NCI-H69 (cell line): ENCODE data around the gene TXN2.
"Not testable (repeated sequence)": the region's sequence is repeated elsewhere in the genome, so short reads cannot be mapped to it uniquely, and the experiment has no call there.

Experiments
- DNase-seq: peaks from one replicate; lab custom pipeline; 2025; lab: John Stamatoyannopoulos, UW

The TXN2 gene, protein sequence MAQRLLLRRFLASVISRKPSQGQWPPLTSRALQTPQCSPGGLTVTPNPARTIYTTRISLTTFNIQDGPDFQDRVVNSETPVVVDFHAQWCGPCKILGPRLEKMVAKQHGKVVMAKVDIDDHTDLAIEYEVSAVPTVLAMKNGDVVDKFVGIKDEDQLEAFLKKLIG

DNA sequence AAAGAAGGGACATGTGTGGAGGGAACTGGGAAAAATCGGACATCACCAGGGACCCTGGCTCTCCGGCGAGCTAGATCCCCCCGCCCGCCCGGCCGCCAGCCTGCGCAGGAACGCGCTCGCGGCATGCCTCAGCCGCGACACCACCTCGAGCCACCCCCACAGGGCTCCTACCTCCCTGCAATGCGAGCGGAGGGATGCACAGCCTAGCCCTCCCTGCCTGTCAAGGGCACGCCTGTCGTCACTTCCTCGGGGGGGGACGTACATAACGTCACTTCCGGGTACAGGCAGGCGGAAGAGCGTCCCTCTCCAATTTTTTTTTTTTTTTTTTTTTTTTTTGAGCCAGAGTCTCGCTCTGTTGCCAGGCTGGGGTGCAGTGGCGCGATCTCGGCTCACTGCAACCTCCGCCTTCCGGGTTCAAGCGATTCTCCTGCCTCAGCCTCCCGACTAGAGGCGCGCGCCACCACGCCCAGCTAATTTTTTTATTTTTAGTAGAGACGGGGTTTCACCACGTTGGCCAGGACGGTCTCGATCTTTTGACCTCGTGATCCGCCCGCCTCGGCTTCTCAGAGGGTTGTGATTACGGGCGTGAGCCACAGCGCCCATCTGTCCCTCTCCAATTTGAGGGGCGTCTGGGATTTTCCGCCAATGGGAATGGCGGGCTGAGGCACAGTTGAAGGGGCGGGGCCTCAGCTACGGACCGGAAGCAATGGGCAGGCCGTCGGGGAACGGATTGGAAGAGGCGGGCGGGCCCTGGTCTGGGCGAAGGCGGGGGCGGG is at the start of gene TXN2:
Gene TXN2, minus strand, starts transcription at position 248 of the 776 bp plus-strand sequence. CDS start 803 bp downstream, outside the sequence.
- peak; percentile 99 for DNase-seq

- peak; percentile 100 for DNase-seq
Observed at GRCh38 chr22:36528795-36529751, 47.6 kb upstream of the TXN2 start, which contains the start of gene EIF3D. Gene EIF3D (minus strand): TSS chr22:36529166. CDS start chr22:36526121, 3,045 bp downstream.

DNA sequence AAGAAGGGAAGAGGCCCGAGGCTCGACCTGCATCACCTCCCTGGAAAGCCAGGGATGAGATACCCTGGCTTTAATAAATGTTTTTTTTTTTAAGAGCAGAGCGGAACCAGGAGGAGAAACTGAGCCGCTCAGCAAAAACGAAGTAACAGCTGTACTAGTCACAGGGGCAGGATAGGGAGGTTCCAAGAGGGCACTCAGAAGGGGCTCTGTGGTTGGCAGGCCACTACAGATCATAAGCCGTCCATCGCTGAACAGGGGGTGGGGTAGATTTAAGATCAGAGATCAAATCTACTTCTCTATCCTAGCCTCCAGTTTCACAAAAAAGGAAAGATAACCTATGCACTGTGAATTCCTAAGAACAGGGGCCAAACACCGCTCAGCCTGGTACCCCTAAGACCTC is 46.9 kb upstream of the TXN2 start:
- DNase-seq = peak; percentile 34

DNA sequence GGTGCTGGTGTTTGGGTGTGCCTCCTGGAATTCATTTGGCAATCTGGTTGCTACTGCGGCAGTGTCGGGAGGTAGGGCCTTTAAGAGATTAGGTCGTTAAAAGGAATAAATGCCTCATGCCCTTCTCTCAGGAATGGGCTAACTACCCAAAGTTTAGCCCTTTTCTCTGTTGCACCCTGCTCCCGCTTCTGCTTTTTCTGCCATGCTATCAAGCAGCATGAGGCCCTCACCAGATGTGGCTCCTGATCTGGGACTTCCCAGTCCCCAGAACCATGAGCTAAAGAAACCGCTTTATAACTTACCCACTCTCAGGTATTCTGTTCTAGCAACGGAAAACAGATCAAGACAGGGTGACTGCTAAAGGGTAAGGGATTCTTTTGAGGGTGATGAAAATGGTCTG is 41.2 kb upstream of the TXN2 start:
- DNase-seq = no peak

DNA sequence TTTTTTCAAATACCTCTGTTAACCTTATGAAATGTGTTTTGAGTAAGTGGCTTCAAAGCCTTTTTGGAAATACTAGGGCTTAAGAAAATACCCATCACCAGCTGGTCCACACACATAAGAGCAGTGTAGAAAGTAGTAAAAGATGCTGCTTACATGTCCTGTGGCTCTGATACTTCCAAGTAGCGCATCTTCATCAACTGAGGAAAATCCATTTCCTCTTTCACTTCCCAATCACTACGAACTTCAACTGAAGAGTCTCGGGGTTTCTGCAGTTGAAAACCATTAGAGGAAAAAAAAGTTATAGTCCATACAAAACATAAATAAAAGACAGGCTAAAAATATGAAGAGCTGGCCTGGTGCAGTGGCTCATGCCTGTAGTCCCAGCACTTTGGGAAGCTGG is 39.0 kb upstream of the TXN2 start:
- DNase-seq = no peak

GRCh38 chr22:36519906-36520305 is 38.5 kb upstream of the TXN2 start:
- DNase-seq = not testable (repeated sequence)

- no peak for DNase-seq
Observed at GRCh38 chr22:36514766-36515165, 33.3 kb upstream of the TXN2 start.

- DNase-seq = no peak
Observed at GRCh38 chr22:36512991-36513390, 31.6 kb upstream of the TXN2 start.

GRCh38 chr22:36512333-36512732 is 30.9 kb upstream of the TXN2 start:
- no peak for DNase-seq

GRCh38 chr22:36510966-36511881 is 29.8 kb upstream of the TXN2 start:
- peak; percentile 44 for DNase-seq

GRCh38 chr22:36510384-36510783 is 28.9 kb upstream of the TXN2 start:
- no peak for DNase-seq

- DNase-seq = no peak
Observed at GRCh38 chr22:36507518-36508010, 26.1 kb upstream of the TXN2 start.

DNA sequence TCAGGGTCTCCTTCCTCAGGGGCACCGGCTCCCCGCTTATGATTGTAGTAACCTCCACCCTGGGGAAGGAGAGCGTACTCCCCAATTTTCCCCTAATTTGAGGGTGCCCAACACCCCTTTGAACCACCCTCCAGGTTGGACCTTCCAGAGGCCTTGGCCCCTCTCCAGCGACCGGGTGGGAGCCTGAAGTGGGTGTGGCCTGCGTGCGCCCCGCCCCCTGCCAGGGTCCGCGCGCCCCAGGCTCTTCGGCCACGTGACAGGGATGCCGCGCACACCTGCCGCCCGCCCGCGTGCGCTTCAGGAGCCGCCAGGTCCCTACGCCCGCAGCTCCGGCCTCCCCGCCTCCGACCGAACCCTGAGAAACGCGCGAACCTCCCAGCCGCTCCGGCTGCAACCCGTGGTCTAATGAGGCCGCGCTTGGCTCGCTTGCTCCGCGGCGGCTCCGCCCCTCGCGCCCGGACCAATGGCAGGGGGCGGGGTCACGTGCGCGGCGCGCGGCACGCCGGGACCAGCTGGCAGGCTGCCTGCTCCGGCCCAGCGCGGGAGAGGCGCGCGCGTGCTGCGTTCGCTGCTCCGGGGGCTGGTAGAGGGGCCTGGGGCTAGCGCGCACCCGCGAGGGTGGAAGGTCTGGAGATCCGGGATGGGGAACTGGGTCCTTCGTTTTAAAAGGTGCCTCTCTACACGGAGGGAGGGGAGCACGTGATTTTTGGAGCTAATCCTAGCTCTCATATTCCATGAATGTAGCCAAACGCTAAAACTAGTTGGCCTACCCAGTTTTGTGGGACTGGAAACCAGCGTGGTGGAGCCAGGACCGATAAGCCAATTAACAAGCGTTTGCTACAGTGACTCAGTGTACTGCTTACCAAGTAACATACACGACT is 25.4 kb upstream of the TXN2 start, which contains the start of gene FOXRED2:
Gene FOXRED2, minus strand, starts transcription at position 404 of the 881 bp plus-strand sequence. CDS start 618 bp downstream, outside the sequence.
- DNase-seq = peak; percentile 98

GRCh38 chr22:36505998-36506635 is 24.7 kb upstream of the TXN2 start:
- peak; percentile 43 for DNase-seq

DNA sequence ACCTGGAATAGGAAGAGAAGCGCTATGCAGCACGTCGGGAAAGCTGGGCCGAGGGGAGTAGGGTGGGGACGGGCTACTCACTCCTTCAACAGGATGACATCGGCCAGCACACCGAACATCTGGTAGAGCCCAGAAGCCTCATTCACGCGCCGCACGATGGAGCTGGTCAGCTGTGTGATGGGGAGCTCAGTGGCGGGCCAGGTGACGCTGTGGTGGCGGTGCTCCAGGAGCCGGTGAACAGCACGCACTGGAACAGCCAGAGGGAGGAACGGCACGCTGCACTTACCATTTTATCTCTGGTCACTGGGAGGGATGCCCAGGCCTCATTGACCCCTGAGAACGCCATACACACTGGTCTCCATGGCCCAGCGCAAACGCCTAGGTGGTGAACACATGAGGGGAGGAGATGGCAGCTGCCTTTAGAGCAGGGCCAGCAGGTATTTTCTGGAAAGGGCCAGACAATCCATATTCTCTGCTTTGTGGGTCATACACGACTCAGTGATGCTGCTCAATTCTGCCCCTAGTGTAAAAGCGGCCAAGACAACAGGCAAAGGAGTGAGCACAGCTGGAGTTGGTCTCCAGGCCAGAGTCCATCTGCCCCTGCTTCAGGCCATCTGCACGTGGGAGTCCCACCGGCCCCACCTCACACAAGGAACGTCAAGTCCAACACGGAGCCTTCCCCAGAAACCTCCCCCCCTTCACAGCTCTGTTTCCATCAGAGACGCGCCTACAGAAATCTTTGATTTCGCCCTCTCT is 16.6 kb upstream of the TXN2 start:
- no peak for DNase-seq

DNA sequence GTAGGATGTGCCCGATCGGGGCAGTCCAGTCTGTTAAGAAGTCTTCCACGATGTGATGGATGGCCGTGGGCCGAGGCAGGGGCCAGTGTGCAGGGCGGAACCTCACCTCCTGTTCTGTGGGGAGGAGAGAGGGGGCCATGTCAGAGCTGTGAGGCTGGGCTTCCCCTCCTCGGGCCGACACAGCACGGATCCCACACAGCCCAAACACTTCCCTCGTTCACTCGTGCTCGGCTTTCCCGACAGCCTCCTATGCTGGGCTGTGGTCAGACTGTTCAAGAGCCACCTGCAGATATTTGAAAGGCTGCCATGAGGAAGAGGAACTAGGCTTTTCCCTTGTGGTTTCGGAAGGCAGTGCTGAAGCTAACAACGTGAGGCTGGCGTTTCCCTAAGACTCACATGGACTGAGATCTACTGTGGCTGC is 12.3 kb upstream of the TXN2 start:
- no peak for DNase-seq

DNA sequence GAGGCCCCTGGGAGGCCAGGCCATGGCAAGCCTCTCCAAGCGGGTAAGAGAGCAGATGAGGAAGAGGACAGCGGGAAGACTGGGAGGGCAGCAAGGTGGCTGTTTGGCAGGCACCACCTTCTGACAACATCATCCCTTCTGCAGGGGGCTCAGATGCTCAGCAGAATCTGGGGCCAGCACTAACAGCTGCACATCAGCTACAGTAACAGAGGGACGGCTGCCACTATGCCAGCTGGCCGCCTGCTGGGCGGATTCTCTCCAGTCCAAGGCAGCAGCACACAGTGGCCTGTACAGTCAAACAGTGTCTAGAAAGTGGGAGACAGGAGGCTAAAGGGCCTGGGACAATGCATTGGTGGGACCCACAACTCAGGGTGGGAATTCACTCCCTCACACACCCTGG is 10.7 kb upstream of the TXN2 start:
- no peak for DNase-seq

GRCh38 chr22:36491155-36491554 is 9.7 kb upstream of the TXN2 start:
- DNase-seq = no peak
